Activated CD4-positive, alpha-beta T cell treated with anti-CD3 and anti-CD28 coated beads, Interleukin-2, amount 50 U/mL, for 4 hours (primary cell): ENCODE measurements around the gene ITPKB.

Experiments used
- DNase-seq, 2 experiments: peaks; one replicate each; pipeline ENCODE4 v3.0.0-alpha.2; 2020

The ITPKB gene

DNA sequence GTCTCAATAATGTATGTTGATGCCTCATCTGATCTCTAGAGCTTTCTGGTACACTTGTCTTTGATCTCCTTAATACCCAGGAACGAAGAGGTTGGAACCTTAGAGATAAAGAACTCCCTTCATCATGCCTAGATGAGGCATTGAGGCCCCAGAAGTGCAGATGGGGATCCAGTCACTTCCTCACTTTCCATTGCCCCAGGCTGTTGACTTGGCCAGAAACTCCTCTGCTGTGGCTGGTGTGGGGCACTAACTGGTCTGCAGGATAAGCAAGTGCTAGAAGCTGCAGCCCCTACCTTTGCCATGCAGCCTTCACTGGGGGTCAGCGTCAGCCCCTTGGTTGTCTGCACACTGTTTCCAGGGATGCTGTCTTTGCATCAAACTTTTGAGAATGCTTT lies 140.6 kb downstream of the ITPKB start:
- DNase-seq, result no peak

DNA sequence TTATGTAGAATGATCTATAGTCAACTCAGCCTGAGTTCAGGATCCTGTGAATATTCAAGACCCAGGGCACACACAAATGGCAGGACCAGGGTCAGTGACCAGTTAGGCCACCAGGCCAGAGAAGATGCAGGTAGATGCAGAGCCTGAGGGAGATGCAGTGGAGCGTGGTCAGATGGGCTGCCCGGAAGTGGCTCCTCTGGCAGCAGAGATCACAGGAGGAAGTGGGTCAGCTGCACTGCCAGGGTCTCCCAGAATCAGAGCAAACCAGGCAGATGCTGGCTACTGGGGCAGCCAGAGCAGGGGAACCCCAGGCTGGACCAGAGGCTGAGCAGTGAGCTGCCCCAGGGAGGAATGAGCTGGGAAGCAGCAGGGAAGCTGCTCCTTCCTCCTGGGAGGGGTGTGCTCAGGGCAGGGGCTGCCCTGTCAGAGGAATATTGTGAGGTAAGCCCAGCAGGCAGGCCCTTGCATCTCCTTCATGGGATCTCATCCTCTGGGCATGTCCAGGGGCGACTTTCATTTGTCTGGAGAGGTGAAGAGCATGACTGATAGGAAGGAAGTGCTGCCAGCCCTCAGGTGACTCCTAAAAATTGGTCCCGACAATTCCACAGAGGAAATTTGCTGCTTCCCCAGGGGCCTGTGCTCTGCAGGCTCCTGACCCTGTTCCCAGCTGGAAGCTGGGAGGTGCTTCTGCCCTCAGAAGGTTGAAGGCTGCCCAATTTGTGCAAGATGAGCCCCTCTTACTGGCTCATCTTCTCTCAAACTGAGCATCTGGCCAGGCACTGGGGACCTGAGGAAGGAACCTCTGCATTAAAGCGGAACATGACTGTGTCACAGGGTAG lies 141.2 kb downstream of the ITPKB start:
- no peak for DNase-seq

DNA sequence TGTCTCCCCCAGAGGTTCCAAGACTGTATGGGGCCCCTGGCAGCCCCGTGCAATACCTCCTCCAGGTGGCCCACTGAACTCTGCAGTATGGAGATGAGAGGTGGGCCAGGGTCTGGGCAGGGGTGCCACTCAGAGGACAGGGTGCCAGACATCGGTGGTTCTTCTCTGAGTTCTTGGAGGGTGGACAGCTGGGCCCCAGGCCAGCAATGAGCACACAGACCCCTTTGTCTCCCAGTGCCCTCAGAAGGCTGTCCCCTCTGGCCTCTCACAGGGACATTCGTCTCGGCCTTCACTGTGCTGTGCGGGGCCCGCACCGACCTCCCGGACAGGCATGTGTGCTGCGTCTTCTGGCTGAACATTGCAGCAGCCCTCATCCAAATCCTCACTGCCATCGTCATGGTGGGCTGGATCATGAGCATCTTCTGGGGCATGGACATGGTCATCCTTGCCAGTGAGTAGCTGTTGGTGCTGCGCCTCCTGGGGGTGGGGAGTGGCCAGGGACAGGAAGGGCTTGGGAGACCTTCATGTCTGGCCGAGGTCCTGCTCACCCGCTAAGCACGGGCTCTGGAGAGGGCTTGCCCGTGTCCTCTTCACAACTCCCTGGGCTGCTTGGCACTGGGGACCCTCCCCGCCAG lies 142.4 kb downstream of the ITPKB start:
- DNase-seq, result no peak

DNA sequence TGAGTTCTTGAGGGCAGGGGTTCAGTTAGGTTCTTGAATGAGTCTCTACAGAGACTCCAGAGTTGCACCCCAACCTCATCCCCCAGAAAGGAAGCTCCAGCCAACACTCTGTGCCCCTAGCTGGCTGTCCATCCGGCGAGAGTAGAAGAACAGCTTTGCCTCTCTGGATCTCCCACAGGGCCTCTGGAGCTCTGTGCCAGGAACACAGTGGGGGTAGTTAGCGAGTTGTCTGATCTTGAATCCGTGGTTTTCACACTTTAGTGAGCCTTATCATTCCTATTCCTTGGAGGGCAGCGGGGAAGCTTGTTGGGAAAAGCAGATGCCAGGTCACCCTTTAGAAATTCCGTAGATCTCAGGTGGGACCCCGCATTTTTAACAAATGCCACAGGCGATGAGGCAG lies 145.5 kb downstream of the ITPKB start:
- DNase-seq, result no peak

DNA sequence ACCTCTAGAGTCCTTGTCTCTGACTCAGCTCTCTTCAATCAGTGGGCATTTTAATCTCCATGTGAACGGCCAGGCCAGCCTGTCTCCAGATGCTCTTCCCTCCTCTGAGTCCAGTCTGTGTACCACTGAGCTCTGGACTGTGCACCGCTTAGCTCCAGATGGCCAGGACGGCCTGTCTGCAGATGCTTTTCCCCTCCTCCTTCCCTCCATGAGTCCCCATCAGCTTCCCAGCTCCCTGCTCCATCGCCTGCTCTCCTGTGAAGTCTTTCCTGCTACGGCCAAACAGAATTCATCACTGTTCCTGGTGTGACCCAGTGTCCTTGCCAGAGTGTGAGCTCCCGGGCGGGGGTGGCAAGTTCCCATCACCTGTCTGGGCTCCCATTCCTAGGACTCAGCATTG lies 148.5 kb downstream of the ITPKB start:
- DNase-seq, result no peak

DNA sequence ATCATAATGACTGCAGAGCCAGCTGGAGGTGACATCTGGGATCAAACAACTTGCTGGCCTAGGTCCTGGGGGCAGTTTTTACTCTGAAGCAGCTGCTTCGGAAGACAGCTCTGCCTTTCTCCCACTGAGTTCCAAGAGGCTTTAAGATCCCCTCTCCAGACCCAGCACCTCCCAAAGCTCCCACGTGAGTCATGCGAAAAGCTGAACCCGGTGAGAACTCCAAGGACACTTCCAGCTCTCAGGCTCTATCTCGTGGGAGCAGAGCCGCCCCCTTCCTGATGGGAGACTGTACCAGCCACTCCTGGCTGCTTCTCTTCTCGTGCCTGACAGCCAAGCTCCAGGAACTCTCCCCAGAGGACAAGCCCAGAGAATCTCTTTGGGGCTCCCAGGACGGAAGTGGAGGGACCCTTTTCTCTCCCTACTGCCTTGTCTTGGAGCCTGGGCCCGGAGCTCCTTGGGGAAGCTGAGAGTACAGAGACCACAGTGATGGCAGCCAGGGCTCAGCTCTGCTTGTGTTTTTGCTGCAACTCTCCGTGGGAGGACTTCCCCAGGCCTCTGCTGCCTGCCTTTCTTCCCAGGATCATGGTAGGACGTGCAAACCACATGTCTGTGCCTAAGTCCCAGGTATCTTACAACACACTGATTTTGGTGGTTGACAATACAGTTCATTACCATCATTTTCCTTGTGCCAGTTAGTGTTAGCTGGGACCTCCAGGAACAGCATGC lies 149.9 kb downstream of the ITPKB start:
- DNase-seq, result no peak

DNA sequence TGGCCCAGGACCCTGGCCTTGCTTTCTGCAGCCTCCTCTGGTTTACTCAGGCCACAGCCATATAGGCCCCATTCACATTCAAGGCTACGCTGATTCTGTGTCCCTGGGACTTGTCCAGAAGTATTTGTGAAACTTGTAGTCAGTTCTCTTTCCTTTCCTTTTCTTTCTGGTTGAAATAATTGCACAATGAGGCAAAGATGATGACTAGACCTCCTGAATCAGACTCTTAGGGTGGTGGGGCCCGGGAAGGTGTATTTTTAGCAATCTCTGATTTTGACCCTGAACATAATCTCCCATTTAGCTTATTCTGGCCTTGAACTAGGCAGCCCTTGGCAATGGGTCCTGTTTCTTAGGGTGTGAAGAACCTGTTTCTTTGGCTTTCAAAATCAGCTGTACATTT lies 150.6 kb downstream of the ITPKB start:
- no peak for DNase-seq

DNA sequence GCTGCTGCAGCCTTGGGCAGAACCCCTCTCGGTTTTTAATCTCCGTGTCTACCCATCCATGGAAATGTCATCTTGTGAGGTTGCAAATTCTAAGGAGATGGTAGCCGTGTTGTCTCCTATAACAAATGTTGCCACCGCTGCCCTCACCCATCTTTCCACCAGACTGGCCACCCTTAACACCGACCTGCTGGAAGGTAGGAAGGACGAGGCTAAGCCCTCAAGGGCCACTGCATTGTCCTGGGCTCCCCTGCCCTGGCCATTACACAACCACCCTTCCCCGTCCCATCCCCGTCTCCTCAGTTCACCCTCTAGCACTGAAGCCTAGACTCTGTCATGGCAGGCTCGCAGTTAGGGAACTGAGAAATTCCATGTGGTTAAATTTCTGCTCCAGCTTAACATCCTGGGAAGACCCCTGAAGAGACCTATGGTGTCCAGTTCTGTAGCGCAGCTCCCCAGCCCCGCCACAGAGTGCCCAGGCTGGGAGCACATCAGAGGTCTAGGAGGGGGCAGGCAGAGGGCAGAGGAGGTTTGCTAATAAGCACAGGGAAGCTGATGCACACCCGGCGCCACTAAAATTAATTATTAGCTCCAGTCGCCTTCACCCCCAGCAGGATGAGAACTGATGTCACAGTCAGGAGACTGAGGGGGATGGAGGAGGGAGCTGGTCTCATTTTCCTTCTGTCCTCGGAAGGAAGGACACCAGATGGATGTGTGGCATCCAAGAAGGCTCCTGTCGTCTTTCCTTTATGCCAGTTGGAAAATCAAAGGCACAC lies 152.2 kb downstream of the ITPKB start:
- no peak for DNase-seq

DNA sequence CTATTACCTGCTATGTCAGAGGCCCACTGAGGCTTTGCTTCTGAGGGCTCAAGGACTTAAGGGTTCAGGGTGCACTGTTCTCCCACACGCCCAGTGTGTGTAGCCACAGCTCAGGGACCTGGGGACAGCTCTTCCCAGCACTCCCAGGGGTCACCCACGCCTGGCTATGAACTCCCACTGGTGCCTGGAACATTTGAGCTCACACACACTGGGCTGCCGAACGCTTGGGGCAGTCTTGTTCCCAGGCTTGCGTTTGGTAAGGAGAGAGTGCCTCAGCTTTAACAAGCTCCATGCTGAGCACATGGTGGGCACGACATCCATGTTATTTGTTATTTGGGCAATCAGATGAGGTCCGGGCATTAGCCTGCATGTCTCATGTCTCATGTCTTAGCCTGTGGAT lies 153.0 kb downstream of the ITPKB start:
- no peak for DNase-seq

DNA sequence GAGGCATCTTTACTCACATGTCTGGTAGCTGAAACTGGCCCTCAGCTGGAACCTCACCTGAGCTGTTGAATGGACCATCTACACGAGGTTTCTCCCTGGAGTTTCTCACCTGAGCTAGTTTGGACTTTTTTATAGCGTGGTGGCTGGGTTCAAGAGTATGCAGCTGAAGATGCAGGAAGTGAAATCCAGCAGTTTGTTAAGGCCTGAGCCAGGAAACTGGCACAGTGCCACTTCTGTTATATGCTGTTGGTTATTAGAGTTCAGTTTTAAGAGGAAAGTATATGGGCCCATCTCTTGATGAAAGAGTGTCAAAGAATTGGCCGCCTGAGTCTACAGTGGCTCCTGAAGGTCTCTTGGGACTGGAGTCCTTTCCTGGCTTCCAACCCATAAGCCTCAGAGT lies 154.9 kb downstream of the ITPKB start:
- no peak for DNase-seq

DNA sequence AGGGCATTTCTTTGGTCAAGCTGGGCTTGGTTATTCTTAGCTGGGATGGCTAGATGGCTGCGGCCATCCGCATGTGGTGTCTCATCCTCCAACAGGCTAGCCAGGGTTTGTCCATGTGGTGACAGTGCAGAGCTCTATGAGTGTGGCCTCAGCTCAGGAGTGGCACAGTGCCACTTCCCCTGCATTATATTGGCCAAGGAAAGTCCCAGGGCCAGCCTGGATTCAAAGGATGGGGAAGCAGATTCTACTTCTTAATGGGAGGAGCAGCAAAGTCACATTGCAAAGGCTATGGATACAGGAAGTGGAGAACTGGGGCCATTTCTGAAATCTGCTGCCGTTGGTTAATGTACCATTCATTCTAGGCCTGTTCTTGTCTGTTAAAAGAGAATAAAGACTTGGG lies 156.1 kb downstream of the ITPKB start:
- DNase-seq, result no peak
